H1 (cell line): Measurements from ENCODE around the gene TGFB2. TPM values are rescaled to one million over a fixed set of nuclear protein-coding genes. Genes with fewer than 3 reads are reported as not detected.

Source experiments
- CTCF ChIA-PET: fragments of 300-600 bp; sonication (Branson Sonifier 250); formaldehyde crosslinking; loops from one replicate; lab custom pipeline; 2021; ENCODE audit not compliant: partially characterized antibody; lab: Charles Lee
- POLR2A ChIA-PET: fragments of 300-600 bp; sonication (Branson Sonifier 250); formaldehyde crosslinking; loops from one replicate; lab custom pipeline; 2021; ENCODE audit warnings: inconsistent platforms; ENCODE audit not compliant: partially characterized antibody; lab: Charles Lee
- DNase-seq, 2 experiments: peaks; one replicate each; pipeline versions ENCODE4 v3.0.0 to v3.0.0-alpha.2; 2010 to 2022; ENCODE audit warnings: low spot score in 2 of 2, low read depth in 1 of 2, mixed read lengths in 1 of 2
- FAIRE-seq: peaks from 2 replicates; lab custom pipeline; 2011; peaks lifted over from hg19 to GRCh38; lab: Jason Lieb, UNC
- H2AFZ ChIP-seq: 2 replicates; pipeline ENCODE4 v1.8.1; 2012; ENCODE audit warnings: low read length, inconsistent platforms
- H2AK5ac ChIP-seq: 2 replicates; pipeline ENCODE4 v1.6.1; 2013; ENCODE audit warnings: low read depth, low read length
- H2BK120ac ChIP-seq: replicated peaks from 2 replicates; pipeline ENCODE3; 2013; ENCODE audit warnings: low read depth, low read length, inconsistent platforms
- H2BK12ac ChIP-seq: 2 replicates; pipeline ENCODE4 v1.6.1; 2013; ENCODE audit warnings: low read depth, low read length
- H2BK15ac ChIP-seq: 2 replicates; pipeline ENCODE4 v1.6.1; 2013; ENCODE audit warnings: low read length
- H2BK20ac ChIP-seq: 2 replicates; pipeline ENCODE4 v1.6.1; 2013; ENCODE audit warnings: low read length
- H2BK5ac ChIP-seq: 2 replicates; pipeline ENCODE4 v1.6.1; 2013; ENCODE audit warnings: low read depth, low read length
- H3K14ac ChIP-seq: 2 replicates; pipeline ENCODE4 v1.6.1; 2013; ENCODE audit warnings: inconsistent platforms; ENCODE audit not compliant: insufficient read length
- H3K18ac ChIP-seq: 2 replicates; pipeline ENCODE4 v1.6.1; 2013; ENCODE audit warnings: low read length; ENCODE audit errors: extremely low read depth
- H3K23ac ChIP-seq: 2 replicates; pipeline ENCODE4 v1.6.1; 2013; ENCODE audit warnings: inconsistent platforms; ENCODE audit not compliant: insufficient read length
- H3K23me2 ChIP-seq: 2 replicates; pipeline ENCODE4 v1.6.1; 2013; ENCODE audit warnings: low read depth, low read length
- H3K27ac ChIP-seq: 2 replicates; pipeline ENCODE4 v1.6.1; 2011; ENCODE audit warnings: low read depth, low read length, inconsistent platforms
- H3K27me3 ChIP-seq, 4 experiments: replicated peaks in 1 of 4; 1 replicate in 1 of 4; 2 replicates in 3 of 4; pipeline versions ENCODE4 v1.6.1 to v1.8.1; 2011 to 2013; ENCODE audit warnings: low read length in 3 of 4, mild to moderate bottlenecking in 3 of 4, inconsistent platforms in 2 of 4, mixed read lengths in 2 of 4, moderate library complexity in 1 of 4; ENCODE audit not compliant: control insufficient read depth in 3 of 4, insufficient read depth in 3 of 4; ENCODE audit errors: extremely low read depth in 1 of 4
- H3K36me3 ChIP-seq, 4 experiments: 2 replicates each; pipeline versions ENCODE4 v1.6.1 to v1.8.1; 2011 to 2013; ENCODE audit warnings: mild to moderate bottlenecking in 4 of 4, low read length in 3 of 4, moderate library complexity in 2 of 4, control low read depth in 1 of 4, inconsistent platforms in 1 of 4; ENCODE audit not compliant: insufficient read depth in 4 of 4, control insufficient read depth in 2 of 4
- H3K4ac ChIP-seq: replicated peaks from 2 replicates; pipeline ENCODE3; 2013; ENCODE audit warnings: low read length, low read depth, mixed read lengths, inconsistent platforms; ENCODE audit not compliant: insufficient read length
- H3K4me1 ChIP-seq, 4 experiments: replicated peaks in 1 of 4; 1 replicate in 1 of 4; 2 replicates in 3 of 4; pipeline versions ENCODE4 v1.6.1 to v1.8.1; 2011 to 2013; ENCODE audit warnings: low read length in 3 of 4, inconsistent platforms in 2 of 4, mixed read lengths in 1 of 4; ENCODE audit not compliant: insufficient read depth in 4 of 4, control insufficient read depth in 3 of 4
- H3K4me2 ChIP-seq, 2 experiments: 2 replicates each; pipeline versions ENCODE4 v1.6.1 to v1.8.1; 2011 to 2013; ENCODE audit warnings: low read depth in 2 of 2, low read length in 2 of 2, control low read depth in 1 of 2, inconsistent platforms in 1 of 2, mild to moderate bottlenecking in 1 of 2; ENCODE audit not compliant: insufficient read depth in 1 of 2
- H3K4me3 ChIP-seq, 4 experiments: fragments of 200-600, 300-600 bp in 1 of 4; sonication (generic), shearing (Covaris generic), sonication (Bioruptor Twin) in 1 of 4; 2 replicates each; pipeline versions ENCODE4 v1.5.1 to v1.8.1; 2011 to 2016; ENCODE audit warnings: low read length in 4 of 4, low read depth in 3 of 4, control low read depth in 2 of 4, inconsistent platforms in 2 of 4, mild to moderate bottlenecking in 2 of 4, mixed read lengths in 1 of 4, moderate library complexity in 1 of 4; ENCODE audit not compliant: insufficient read depth in 2 of 4; ENCODE audit errors: extremely low read depth in 1 of 4
- H3K56ac ChIP-seq: replicated peaks from 2 replicates; pipeline ENCODE3; 2013; ENCODE audit warnings: low read depth, mild to moderate bottlenecking, mixed read lengths, low read length, inconsistent platforms; ENCODE audit not compliant: insufficient read length
- H3K79me1 ChIP-seq: 2 replicates; pipeline ENCODE4 v1.6.1; 2013; ENCODE audit warnings: low read depth, low read length, control low read depth
- H3K79me2 ChIP-seq, 2 experiments: 2 replicates each; pipeline versions ENCODE4 v1.6.1 to v1.8.1; 2012 to 2013; ENCODE audit warnings: low read length in 2 of 2, mild to moderate bottlenecking in 2 of 2, inconsistent platforms in 1 of 2; ENCODE audit not compliant: insufficient read depth in 2 of 2, control insufficient read depth in 1 of 2
- H3K9ac ChIP-seq, 4 experiments: replicated peaks in 1 of 4; 1 replicate in 1 of 4; 2 replicates in 3 of 4; pipeline versions ENCODE4 v1.6.1 to v1.8.1; 2011 to 2013; ENCODE audit warnings: low read depth in 3 of 4, low read length in 3 of 4, control low read depth in 2 of 4, mild to moderate bottlenecking in 2 of 4, moderate library complexity in 2 of 4, inconsistent platforms in 1 of 4; ENCODE audit errors: extremely low read depth in 1 of 4
- H3K9me3 ChIP-seq, 2 experiments: 2 replicates each; pipeline versions ENCODE4 v1.6.1 to v1.8.1; 2012 to 2013; ENCODE audit warnings: mild to moderate bottlenecking in 2 of 2, moderate library complexity in 2 of 2, control low read depth in 1 of 2, inconsistent platforms in 1 of 2, low read depth in 1 of 2, low read length in 1 of 2, mixed read lengths in 1 of 2; ENCODE audit not compliant: insufficient read depth in 2 of 2
- H4K20me1 ChIP-seq, 2 experiments: replicated peaks in 1 of 2; 2 replicates each; pipeline versions ENCODE3 to v1.8.1; 2011 to 2013; ENCODE audit warnings: inconsistent platforms in 2 of 2, low read length in 2 of 2, mild to moderate bottlenecking in 1 of 2; ENCODE audit not compliant: insufficient read depth in 2 of 2, control insufficient read depth in 1 of 2
- H4K5ac ChIP-seq: 2 replicates; pipeline ENCODE4 v1.6.1; 2013; ENCODE audit warnings: low read length, low read depth, mixed read lengths, inconsistent platforms; ENCODE audit not compliant: insufficient read length
- H4K8ac ChIP-seq: 2 replicates; pipeline ENCODE4 v1.8.0; 2013; ENCODE audit warnings: mild to moderate bottlenecking, moderate library complexity, low read length, inconsistent platforms; ENCODE audit not compliant: insufficient read depth; ENCODE audit errors: extremely low read depth
- H4K91ac ChIP-seq: replicated peaks from 2 replicates; pipeline ENCODE3; 2013; ENCODE audit warnings: low read length, mixed read lengths, inconsistent platforms; ENCODE audit not compliant: insufficient read length
- JUND ChIP-seq: IDR thresholded peaks from 2 replicates; pipeline ENCODE4 v1.6.1; 2011; ENCODE audit warnings: mild to moderate bottlenecking, improper control_type of control experiment, low read length
- WGBS, 2 experiments: shearing (Covaris generic) in 1 of 2; methylation state at CpG; one replicate each; pipeline versions ENCODE4 v1.1.6 to v1.1.7; 2013 to 2015; ENCODE audit warnings: low lambda C conversion rate in 2 of 2, mixed read lengths in 2 of 2, inconsistent platforms in 1 of 2, low coverage in 1 of 2, missing lambda C conversion rate in 1 of 2; ENCODE audit not compliant: insufficient replicate concordance in 2 of 2, insufficient coverage in 1 of 2, insufficient read length in 1 of 2; ENCODE audit errors: extremely low coverage in 1 of 2, missing lambda C conversion rate in 1 of 2; 5-methylcytosine and 5-hydroxymethylcytosine counted together
- polyA plus RNA-seq, 7 experiments: library from polyadenylated mRNA; depleted of rRNA in 3 of 7; stranded (reverse) in 5 of 7; unstranded in 2 of 7; fragments of >200 nt in 5 of 7; fragments of 200-250 nt in 2 of 7; gene quantifications; 1 replicate in 5 of 7; 2 replicates in 1 of 7; 4 replicates in 1 of 7; pipeline versions ENCODE4 v1.2.1 to v1.2.3, GENCODE V29; 2011 to 2013; ENCODE audit warnings: missing spikeins in 2 of 7, mixed read lengths in 2 of 7
- total RNA-seq: library from RNA; stranded (reverse); fragmentation: NEBNext Ultra II Directional; extraction: Animal tissue kit (Norgen Biotek cat#: 25700); gene quantifications from 2 replicates; pipeline ENCODE4 v1.2.1, GENCODE V29; 2021

TGFB2 gene
- total and polyA plus RNA-seq, 2 of the 8 experiments (the other 6 are each of a cell fraction or from before 2014, with no cell fraction given), result 0.26 to 0.84 TPM

GRCh38 chr1:218369688-218370511 is 24.8 kb downstream of the TGFB2 start:
- Histone ChIP-seq H2BK15ac (no peak overlapping the region), H3K36me3 (no peaks in the 10 kb centered on the region), H4K8ac (no peak overlapping the region), H3K9ac (no peak overlapping the region), H2BK12ac (no peak overlapping the region), H2AFZ (no peak overlapping the region), H3K23me2 (no peaks in the 10 kb centered on the region), H2AK5ac (no peak overlapping the region), H3K4me3 (no peak overlapping the region), H3K23ac (no peak overlapping the region), H3K27ac (no peak overlapping the region), H3K18ac (no peak overlapping the region), H4K5ac (no peak overlapping the region), H3K79me1 (no peaks in the 10 kb centered on the region), H3K27me3 (no peaks in the 10 kb centered on the region), H4K20me1 (no peaks in the 10 kb centered on the region), H3K79me2 (no peaks in the 10 kb centered on the region), H3K4me2 (no peak overlapping the region), H3K14ac (no peak overlapping the region), H3K9me3 (no peaks in the 10 kb centered on the region), H2BK20ac (no peak overlapping the region), H2BK5ac (no peak overlapping the region), H3K4me1 (peaks cover 0 to 2% (median 0%) of the 10 kb centered on the region in 4 experiments; a peak in 1 of 7 replicates), H3K56ac (no peak overlapping the region), H2BK120ac (no peak overlapping the region), H3K4ac (no peak overlapping the region), H4K91ac (no peak overlapping the region)
- DNase-seq (no peak), FAIRE-seq (no peak)
- ChIA-PET POLR2A (no interaction called here), CTCF (interaction anchor here (0.9 kb wide), 2 partner anchors 12 to 40 kb away, joined by 3 read pairs; no protein-coding TSS in a partner anchor)
- no peak for TF ChIP-seq JUND
- 95% methylated on average over 2 of the region's 2 CpGs; no CpG with 5 or more reads in 1 of the 2 experiments for WGBS, 2 experiments
